OCI-LY1 (cell line): ENCODE data around the gene PRAME.
A peak's percentile ranks its signal among the peaks of the same experiment; 100 is the strongest.

Source experiments
- H2AFZ ChIP-seq: fragments of 200-600 bp; sonication (generic), shearing (Covaris generic); 2 replicates; pipeline ENCODE4 v1.6.0; 2014; ENCODE audit warnings: antibody characterized with exemption, mild to moderate bottlenecking, low read length
- H3F3A ChIP-seq: fragments of 200-600 bp; sonication (generic), shearing (Covaris generic); 2 replicates; pipeline ENCODE4 v1.6.0; 2014; ENCODE audit warnings: mild to moderate bottlenecking, antibody characterized with exemption, low read length, moderate library complexity; ENCODE audit not compliant: insufficient read depth
- H3K27ac ChIP-seq: fragments of 200-600 bp; sonication (generic); 2 replicates; pipeline ENCODE4 v1.5.1; 2014; ENCODE audit warnings: low read length, mixed run types, mild to moderate bottlenecking, low read depth; ENCODE audit not compliant: poor library complexity, severe bottlenecking
- H3K27me3 ChIP-seq: fragments of 200-600 bp; sonication (generic); 2 replicates; pipeline ENCODE4 v1.6.0; 2014; ENCODE audit warnings: antibody characterized with exemption, mild to moderate bottlenecking, low read length, moderate library complexity; ENCODE audit not compliant: insufficient read depth
- H3K36me3 ChIP-seq: fragments of 200-600 bp; sonication (generic); 2 replicates; pipeline ENCODE4 v1.6.1; 2014; ENCODE audit warnings: mild to moderate bottlenecking, antibody characterized with exemption, low read length, moderate library complexity, mixed read lengths; ENCODE audit not compliant: insufficient read depth
- H3K4me1 ChIP-seq: fragments of 200-600 bp; sonication (generic); 2 replicates; pipeline ENCODE4 v1.5.1; 2014; ENCODE audit warnings: mild to moderate bottlenecking, low read length, moderate library complexity; ENCODE audit not compliant: insufficient read depth, severe bottlenecking
- H3K4me2 ChIP-seq: fragments of 200-600 bp; sonication (generic), shearing (Covaris generic); 2 replicates; pipeline ENCODE4 v1.6.1; 2014; ENCODE audit warnings: low read length
- H3K4me3 ChIP-seq: fragments of 200-600 bp; sonication (generic); 2 replicates; pipeline ENCODE4 v1.5.1; 2014; ENCODE audit warnings: low read length, low read depth, mild to moderate bottlenecking, mixed read lengths; ENCODE audit not compliant: poor library complexity, severe bottlenecking
- H3K79me2 ChIP-seq: fragments of 200-600 bp; shearing (Covaris generic); 2 replicates; pipeline ENCODE4 v1.6.1; 2016; ENCODE audit warnings: mixed run types, low read length, mixed read lengths; ENCODE audit not compliant: insufficient read depth
- H3K9ac ChIP-seq: fragments of 200-600 bp; sonication (generic), shearing (Covaris generic); 2 replicates; pipeline ENCODE4 v1.6.1; 2014; ENCODE audit warnings: mild to moderate bottlenecking, low read length, mixed read lengths
- H3K9me2 ChIP-seq: fragments of 200-600 bp; sonication (generic), shearing (Covaris generic); 2 replicates; pipeline ENCODE4 v1.6.1; 2014; ENCODE audit warnings: low read depth, mild to moderate bottlenecking, low read length, mixed read lengths
- H3K9me3 ChIP-seq: fragments of 200-600 bp; shearing (Covaris generic); 2 replicates; pipeline ENCODE4 v1.6.1; 2014; ENCODE audit warnings: low read length, mixed read lengths
- H4K20me1 ChIP-seq: fragments of 200-600 bp; sonication (generic), shearing (Covaris generic); 2 replicates; pipeline ENCODE4 v1.6.0; 2016; ENCODE audit warnings: mild to moderate bottlenecking, low read length; ENCODE audit not compliant: insufficient read depth
- EZH2 ChIP-seq: fragments of 200-600 bp; sonication (generic), shearing (Covaris generic); IDR thresholded peaks from 2 replicates; pipeline ENCODE4 v1.8.0; 2017; ENCODE audit warnings: borderline replicate concordance, mixed run types, mild to moderate bottlenecking, antibody characterized with exemption, low read length, moderate library complexity, mixed read lengths
- TF ChIP-seq, protein P1 (sequence below): fragments of 200-600 bp; sonication (generic), shearing (Covaris generic); IDR thresholded peaks from 2 replicates; pipeline ENCODE4 v1.5.1; 2017; ENCODE audit warnings: mild to moderate bottlenecking, antibody characterized with exemption, low read length, moderate library complexity, mixed read lengths

Gene PRAME

DNA sequence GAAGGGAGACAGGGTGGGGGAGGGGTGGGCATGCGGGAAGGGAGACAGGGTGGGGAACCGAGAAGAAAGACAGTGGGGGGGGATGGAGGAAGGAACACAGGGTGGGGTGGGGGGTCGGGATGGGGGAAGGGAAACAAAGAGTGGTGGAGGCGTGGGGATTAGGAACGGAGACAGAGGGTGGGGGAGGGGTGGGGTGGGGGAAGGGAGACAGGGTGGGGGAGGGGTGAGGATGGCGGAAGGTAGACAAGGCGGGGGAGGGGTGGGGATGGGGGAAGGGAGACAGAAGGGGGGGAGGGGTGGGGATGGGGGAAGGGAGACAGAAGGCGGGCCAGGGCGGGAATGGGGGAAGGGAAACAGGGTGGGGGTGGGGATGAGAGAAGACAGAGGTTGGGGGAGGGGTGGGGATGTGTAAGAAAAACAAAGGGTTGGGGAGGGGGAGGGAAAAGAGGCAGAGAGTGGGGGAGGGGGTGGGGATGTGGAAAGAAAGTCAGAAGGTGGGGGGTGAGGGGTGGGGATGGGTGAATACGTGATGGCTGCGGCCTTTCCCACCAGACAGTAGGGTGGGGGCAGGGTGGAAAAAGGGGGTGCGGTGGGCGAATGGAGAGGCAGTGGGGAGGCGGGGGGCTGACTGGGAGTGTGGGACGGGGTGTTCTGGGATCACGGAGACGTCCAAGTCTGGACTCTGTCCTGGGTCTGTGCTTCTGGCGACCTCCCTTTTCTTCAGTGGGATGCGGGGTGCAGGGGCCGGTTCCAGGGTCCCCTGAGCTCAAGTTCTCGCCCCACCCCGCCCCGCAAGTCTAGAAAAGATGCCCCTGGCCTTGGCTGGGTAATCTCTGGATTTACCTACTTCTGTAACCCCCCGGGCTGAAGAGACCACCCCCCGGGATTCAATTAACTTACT, 744 bp downstream of the PRAME start:
- H3K9ac ChIP-seq: peak overlapping the region; percentile 58
- peaks cover 8% of the 10 kb centered on the region for H3K4me1 ChIP-seq
- H3K4me3 ChIP-seq: peak overlapping the region; percentile 62
- H3K9me2 ChIP-seq: no peaks in the 10 kb centered on the region
- TF ChIP-seq EZH2: no peak
- TF ChIP-seq, protein P1, sequence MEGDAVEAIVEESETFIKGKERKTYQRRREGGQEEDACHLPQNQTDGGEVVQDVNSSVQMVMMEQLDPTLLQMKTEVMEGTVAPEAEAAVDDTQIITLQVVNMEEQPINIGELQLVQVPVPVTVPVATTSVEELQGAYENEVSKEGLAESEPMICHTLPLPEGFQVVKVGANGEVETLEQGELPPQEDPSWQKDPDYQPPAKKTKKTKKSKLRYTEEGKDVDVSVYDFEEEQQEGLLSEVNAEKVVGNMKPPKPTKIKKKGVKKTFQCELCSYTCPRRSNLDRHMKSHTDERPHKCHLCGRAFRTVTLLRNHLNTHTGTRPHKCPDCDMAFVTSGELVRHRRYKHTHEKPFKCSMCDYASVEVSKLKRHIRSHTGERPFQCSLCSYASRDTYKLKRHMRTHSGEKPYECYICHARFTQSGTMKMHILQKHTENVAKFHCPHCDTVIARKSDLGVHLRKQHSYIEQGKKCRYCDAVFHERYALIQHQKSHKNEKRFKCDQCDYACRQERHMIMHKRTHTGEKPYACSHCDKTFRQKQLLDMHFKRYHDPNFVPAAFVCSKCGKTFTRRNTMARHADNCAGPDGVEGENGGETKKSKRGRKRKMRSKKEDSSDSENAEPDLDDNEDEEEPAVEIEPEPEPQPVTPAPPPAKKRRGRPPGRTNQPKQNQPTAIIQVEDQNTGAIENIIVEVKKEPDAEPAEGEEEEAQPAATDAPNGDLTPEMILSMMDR: no peak
- H4K20me1 ChIP-seq: no peaks in the 10 kb centered on the region
- peaks cover 15% of the 10 kb centered on the region; the same call in 1 of the 2 replicates for H3K36me3 ChIP-seq
- no peaks in the 10 kb centered on the region for H3F3A ChIP-seq
- no peaks in the 10 kb centered on the region for H3K79me2 ChIP-seq
- no peaks in the 10 kb centered on the region for H3K27me3 ChIP-seq
- peak overlapping the region; percentile 50 for H3K4me2 ChIP-seq
- H2AFZ ChIP-seq: no peak overlapping the region
- H3K9me3 ChIP-seq: no peaks in the 10 kb centered on the region
- peak overlapping the region; percentile 66 for H3K27ac ChIP-seq

DNA sequence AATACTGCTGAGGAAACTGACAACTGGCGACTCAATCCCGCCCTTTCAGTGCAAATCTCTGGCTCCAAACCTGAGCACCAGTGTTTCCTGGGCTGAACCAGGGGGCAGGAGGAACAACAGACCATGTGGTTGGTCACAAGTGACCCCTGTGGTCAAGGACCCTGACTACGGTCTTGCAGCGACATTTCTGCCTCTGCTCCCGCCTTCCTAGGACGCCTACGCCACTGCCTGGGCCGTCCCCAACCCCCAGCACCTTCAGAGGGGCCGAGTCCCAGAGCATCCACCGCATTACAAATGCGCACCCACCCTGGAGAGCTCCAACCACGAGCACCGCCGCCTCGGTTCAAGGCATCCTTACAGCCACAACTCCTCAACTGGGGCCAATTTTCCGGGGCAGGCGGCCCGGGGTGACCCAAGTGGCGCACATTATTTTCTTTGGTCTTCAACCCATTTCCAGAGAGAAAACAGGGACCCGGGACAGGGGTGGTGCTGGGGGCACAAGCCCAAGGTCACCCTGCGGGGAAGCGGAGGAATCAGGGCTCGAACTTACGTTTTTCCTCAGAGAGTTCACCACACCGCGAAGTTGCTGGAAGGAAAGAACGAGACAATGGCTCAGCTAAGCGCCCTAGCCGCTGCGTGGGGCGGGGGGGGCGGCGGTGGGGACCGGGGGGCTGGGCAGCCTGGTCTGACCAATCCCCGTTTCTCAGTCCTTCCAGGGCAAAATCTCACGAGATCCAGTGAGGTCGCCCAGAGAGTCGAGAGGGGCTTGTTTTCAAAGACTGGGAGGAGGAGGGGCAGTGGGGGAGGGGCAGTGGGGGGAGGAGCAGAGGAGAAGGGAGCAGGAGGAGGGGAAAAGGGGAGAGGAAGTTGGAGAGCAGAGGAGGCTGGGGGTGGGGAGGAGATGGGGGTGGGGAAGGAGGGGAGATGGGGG, 1.8 kb downstream of the PRAME start:
- no peaks in the 10 kb centered on the region for H3K27me3 ChIP-seq

DNA sequence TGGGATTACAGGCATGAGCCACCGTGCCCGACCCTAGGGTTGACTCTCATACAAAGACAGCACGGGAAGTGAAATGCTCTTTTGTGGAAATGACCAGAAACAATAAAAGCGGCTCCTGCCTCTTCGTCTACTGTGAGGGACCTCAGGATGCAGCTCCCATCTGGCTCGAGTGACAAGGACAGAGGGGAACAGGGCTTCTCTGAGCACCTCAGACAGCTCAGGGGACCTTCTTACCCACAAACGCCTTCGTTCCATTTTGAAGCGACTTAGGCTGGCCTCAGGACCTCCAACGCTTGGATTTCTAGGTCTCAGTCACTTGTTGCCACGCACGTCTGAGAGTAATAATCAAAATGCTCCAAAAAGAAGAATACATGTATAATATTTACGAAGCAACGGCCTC, 2.5 kb downstream of the PRAME start:
- Histone ChIP-seq H3K36me3 (peaks cover 23% of the 10 kb centered on the region; the same call in 1 of the 2 replicates), H3K79me2 (no peaks in the 10 kb centered on the region), H2AFZ (no peak overlapping the region), H4K20me1 (no peaks in the 10 kb centered on the region), H3K9ac (no peak overlapping the region), H3K27ac (no peak overlapping the region), H3K9me3 (no peaks in the 10 kb centered on the region), H3F3A (no peaks in the 10 kb centered on the region), H3K4me1 (peaks cover 8% of the 10 kb centered on the region), H3K9me2 (no peaks in the 10 kb centered on the region), H3K4me2 (no peak overlapping the region), H3K27me3 (no peaks in the 10 kb centered on the region), H3K4me3 (no peak overlapping the region)
- no peak for TF ChIP-seq EZH2
- TF ChIP-seq, protein P1: no peak

More for the DNA sequence above, 1.8 kb downstream of the PRAME start:
- H3K4me2 ChIP-seq: no peak overlapping the region
- H3K27ac ChIP-seq: no peak overlapping the region
- H3K79me2 ChIP-seq: no peaks in the 10 kb centered on the region
- H3K9me2 ChIP-seq: no peaks in the 10 kb centered on the region
- no peaks in the 10 kb centered on the region for H4K20me1 ChIP-seq
- H3K9ac ChIP-seq: no peak overlapping the region
- H3K9me3 ChIP-seq: no peaks in the 10 kb centered on the region
- TF ChIP-seq, protein P1: no peak
- TF ChIP-seq EZH2: no peak
- no peaks in the 10 kb centered on the region for H3F3A ChIP-seq
- H2AFZ ChIP-seq: no peak overlapping the region
- H3K4me3 ChIP-seq: no peak overlapping the region
- peaks cover 22% of the 10 kb centered on the region; the same call in 1 of the 2 replicates for H3K36me3 ChIP-seq
- H3K4me1 ChIP-seq: peaks cover 8% of the 10 kb centered on the region
